HL-60 (cell line): ENCODE measurements around the gene CD2.

ENCODE experiments used
- GABPA ChIP-seq: IDR thresholded peaks from 2 replicates; pipeline ENCODE4 v1.6.1; 2012; ENCODE audit warnings: low read depth
- POLR2AphosphoS5 ChIP-seq: IDR thresholded peaks from 2 replicates; pipeline ENCODE4 v1.6.1; 2012; ENCODE audit warnings: low read depth
- SPI1 ChIP-seq: IDR thresholded peaks from 2 replicates; pipeline ENCODE4 v1.6.1; 2012; ENCODE audit warnings: low read depth, mild to moderate bottlenecking, borderline replicate concordance
- TF ChIP-seq, protein P1 (sequence below): IDR thresholded peaks from one replicate; pipeline ENCODE4 v1.5.1; 2011; ENCODE audit warnings: low read length, control low read depth, inconsistent platforms; ENCODE audit not compliant: insufficient read depth
- TF ChIP-seq, protein P2 (sequence below): IDR thresholded peaks from 2 replicates; pipeline ENCODE4 v1.6.1; 2012; ENCODE audit warnings: low read depth; ENCODE audit not compliant: insufficient replicate concordance

DNA sequence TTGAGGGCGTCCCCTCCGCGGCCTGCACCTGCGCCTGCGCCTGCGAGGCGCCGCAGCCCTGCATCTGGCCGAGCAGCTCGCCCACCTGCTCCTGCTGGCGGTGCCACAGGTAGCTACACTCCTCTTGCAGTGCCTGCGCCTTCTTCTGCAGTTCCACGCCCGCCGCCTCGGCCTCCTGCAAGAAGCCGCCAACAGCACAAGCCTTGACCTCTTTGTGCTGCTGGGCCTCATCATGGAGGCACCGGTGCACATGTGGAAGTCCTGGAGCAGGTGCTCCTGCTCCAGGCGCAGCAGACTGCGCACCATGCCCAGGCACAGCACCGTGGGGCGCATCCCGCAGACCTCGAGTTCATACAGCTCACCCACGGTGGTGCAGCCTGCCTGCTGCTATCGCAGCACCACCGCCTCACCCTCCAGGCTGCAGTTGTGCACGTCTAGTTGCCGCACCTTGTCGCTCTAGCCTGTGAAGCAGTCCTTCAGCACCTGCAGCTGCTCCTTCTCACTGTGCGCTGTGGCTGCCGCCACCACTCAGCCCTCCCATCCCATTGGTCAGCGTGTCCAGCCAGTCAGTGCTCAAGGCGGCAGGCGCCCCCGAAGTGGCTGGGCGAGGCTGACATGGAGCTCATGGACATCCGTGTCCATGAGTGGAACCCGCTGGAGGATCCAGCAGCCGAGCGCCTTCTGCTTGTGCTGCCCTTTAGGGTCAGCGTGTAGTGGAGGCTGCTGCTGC is 12.2 kb upstream of the CD2 start:
- TF ChIP-seq, protein P1, sequence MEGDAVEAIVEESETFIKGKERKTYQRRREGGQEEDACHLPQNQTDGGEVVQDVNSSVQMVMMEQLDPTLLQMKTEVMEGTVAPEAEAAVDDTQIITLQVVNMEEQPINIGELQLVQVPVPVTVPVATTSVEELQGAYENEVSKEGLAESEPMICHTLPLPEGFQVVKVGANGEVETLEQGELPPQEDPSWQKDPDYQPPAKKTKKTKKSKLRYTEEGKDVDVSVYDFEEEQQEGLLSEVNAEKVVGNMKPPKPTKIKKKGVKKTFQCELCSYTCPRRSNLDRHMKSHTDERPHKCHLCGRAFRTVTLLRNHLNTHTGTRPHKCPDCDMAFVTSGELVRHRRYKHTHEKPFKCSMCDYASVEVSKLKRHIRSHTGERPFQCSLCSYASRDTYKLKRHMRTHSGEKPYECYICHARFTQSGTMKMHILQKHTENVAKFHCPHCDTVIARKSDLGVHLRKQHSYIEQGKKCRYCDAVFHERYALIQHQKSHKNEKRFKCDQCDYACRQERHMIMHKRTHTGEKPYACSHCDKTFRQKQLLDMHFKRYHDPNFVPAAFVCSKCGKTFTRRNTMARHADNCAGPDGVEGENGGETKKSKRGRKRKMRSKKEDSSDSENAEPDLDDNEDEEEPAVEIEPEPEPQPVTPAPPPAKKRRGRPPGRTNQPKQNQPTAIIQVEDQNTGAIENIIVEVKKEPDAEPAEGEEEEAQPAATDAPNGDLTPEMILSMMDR: no peak
- TF ChIP-seq POLR2AphosphoS5: no peak
- TF ChIP-seq, protein P2, sequence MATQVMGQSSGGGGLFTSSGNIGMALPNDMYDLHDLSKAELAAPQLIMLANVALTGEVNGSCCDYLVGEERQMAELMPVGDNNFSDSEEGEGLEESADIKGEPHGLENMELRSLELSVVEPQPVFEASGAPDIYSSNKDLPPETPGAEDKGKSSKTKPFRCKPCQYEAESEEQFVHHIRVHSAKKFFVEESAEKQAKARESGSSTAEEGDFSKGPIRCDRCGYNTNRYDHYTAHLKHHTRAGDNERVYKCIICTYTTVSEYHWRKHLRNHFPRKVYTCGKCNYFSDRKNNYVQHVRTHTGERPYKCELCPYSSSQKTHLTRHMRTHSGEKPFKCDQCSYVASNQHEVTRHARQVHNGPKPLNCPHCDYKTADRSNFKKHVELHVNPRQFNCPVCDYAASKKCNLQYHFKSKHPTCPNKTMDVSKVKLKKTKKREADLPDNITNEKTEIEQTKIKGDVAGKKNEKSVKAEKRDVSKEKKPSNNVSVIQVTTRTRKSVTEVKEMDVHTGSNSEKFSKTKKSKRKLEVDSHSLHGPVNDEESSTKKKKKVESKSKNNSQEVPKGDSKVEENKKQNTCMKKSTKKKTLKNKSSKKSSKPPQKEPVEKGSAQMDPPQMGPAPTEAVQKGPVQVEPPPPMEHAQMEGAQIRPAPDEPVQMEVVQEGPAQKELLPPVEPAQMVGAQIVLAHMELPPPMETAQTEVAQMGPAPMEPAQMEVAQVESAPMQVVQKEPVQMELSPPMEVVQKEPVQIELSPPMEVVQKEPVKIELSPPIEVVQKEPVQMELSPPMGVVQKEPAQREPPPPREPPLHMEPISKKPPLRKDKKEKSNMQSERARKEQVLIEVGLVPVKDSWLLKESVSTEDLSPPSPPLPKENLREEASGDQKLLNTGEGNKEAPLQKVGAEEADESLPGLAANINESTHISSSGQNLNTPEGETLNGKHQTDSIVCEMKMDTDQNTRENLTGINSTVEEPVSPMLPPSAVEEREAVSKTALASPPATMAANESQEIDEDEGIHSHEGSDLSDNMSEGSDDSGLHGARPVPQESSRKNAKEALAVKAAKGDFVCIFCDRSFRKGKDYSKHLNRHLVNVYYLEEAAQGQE: no peak
- TF ChIP-seq GABPA: no peak
- TF ChIP-seq SPI1: no peak
